HG03135 (cell line): ENCODE results near the gene TAS2R50.
"Not testable (repeated sequence)": the region's sequence is repeated elsewhere in the genome, so short reads cannot be mapped to it uniquely, and the experiment has no call there.

Source experiments
- ATAC-seq: cut with Tn5 transposase; IDR thresholded peaks from one replicate; pipeline ENCODE4 v1.9.1; 2021; ENCODE audit warnings: mild to moderate bottlenecking, moderate library complexity; ENCODE audit not compliant: unreplicated experiment

The TAS2R50 gene, protein sequence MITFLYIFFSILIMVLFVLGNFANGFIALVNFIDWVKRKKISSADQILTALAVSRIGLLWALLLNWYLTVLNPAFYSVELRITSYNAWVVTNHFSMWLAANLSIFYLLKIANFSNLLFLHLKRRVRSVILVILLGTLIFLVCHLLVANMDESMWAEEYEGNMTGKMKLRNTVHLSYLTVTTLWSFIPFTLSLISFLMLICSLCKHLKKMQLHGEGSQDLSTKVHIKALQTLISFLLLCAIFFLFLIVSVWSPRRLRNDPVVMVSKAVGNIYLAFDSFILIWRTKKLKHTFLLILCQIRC

DNA sequence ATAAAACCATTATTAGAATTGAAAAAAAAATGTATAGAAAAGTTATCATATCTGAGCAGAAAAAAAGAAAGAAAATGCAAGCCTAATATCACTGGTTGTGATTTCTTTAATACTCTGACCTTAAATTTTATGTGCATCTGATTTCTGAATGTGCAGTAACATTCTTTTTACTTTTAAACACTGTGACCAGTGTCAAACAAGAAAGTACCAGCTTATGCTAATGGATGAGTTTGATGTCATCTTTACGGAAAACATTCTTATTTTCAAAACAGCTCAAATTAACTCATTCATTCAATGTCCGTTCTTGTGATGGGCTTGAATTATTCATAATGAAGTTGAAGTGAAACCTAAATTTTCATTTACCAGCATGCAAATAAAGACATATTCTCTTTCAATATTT is at the start of gene TAS2R50:
Gene TAS2R50 (minus strand): TSS at position 101 of the 400 bp plus-strand sequence. CDS start 52 bp downstream, at position 49.
- no peak for ATAC-seq

DNA sequence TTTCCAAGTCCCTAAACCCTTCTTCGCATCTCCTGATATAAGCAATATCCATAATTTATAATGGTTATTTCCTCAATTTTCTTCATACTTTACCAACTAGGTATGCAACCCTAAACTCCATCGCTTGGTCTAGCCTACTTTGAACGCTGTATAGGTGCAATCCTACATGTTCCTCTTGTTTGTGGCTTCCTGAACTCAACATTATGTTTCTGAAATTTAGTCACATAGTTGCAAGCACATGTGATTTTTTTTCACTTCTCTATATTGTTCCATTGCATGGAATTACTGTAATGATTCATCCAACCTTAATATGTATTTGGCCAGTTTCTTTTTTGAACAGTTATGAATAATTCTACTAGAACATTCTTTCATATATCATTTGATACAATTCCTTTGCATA is 47.2 kb upstream of the TAS2R50 start:
- ATAC-seq, result not testable (repeated sequence)

DNA sequence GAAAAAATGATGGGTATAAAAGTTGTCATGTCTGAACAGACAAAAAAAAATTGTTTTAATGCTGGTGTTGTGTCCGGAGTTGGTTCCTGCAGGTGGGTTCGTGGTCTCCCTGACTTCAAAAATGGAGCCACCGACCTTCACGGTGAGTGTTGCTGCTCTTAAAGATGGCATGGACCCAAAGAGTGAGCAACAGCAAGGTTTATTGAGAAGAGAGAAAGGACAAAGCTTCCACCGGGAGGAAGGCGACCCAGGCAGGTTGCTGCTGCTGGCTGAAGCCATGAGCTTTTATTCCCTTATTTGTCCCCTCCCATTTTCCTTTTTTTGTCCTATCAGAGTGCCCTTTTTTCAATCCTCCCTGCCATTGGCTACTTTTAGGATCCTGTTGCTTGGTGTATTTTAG is 44.6 kb upstream of the TAS2R50 start, which contains the start of gene TAS2R31:
Gene TAS2R31 (minus strand): TSS at position 101 of the 400 bp plus-strand sequence. CDS start 72 bp downstream, at position 29.
- no peak for ATAC-seq

GRCh38 chr12:11026118-11026517 is 39.4 kb upstream of the TAS2R50 start:
- no peak for ATAC-seq

- no peak for ATAC-seq
Measured at GRCh38 chr12:11023387-11023786, 36.7 kb upstream of the TAS2R50 start.

DNA sequence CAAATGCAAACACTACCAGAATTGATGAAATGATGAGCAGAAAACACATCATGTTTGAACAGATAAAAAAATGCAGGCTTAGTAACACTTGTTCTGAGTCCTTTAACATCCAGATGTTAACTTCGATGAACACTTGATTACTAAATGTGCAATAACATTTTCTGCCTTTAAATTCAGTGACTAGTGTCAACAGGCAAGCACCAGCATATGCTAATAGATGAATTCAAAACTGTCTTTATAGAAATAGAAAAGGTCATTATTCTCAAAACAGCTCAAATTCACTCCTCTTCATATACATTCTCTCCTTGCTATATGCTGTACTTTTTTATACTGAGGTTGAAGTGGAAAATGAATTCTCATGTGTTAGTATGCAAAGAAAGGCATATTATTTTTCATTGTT is 35.8 kb upstream of the TAS2R50 start, which contains the start of gene TAS2R19:
Gene TAS2R19 (minus strand): TSS at position 101 of the 400 bp plus-strand sequence. CDS start 49 bp downstream, at position 52.
- ATAC-seq, result no peak

- no peak for ATAC-seq
Measured at GRCh38 chr12:11016937-11017336, 30.2 kb upstream of the TAS2R50 start.

DNA sequence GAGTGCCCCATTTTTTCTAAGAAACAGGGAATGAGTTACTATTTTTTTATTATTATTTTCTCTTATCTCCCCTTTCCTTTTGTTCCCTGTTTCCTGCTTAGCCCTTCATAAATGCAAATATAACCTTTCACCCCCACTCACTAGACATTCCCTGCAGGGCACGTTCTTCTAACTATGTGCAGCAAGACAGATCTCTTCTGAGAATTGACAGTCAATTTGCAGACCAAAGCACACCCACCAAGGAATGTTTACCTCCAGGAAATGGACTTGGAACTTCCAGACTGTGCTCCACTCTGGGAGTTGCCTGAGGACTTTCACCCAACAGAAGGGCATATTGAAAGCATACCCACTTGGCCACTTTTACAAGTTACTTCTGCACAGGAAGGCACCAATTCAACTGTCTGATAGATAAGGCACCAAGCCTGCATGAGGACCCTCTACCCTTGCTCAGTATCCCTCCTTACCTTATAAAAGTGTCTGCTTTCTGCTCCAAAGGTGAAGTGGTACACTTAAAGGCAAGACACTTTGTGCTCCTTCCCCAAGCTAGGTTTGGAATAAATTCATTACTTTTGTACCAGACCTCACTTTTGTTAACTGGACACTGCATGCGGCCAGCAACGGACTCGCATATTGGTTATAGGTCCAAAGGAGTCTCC is 29.2 kb upstream of the TAS2R50 start:
- no peak for ATAC-seq

DNA sequence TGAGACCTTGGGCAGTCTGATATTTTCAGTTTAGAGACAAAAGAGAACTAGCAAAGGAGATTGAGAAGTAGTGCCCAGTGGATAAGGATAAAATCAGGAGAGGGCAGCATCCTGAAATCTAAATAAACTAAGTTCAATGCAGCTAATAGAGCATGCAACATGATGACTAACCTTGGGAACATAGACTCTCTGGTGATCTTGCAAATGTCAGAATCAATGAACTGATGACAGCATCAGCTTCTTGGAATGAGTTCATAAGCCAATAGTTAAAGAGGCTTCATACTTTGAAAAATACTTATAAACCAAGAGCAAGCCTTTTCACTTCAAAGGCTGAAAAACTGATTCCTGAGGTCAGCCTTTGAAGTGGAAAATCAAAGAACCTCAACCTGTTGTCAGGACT is 27.5 kb upstream of the TAS2R50 start:
- ATAC-seq, result no peak

- no peak for ATAC-seq
Measured at GRCh38 chr12:11007608-11008007, 20.9 kb upstream of the TAS2R50 start.

DNA sequence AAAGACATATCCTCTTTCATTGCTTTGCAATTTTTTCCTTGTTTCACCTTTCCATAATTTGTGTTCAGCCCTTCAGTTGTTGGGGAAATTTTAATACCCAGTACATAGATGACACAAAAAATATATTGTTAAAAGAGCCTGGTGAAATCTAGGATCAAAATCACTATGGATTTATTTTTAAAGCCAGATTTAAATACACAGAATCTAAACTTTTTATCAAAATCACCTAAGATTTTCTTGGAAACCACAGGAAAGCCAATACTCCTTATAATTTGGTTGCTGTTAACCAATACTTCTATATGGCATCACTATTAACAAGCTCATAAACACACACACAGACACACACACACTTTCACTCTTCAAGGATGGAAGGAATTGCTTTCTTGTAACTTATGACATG is 11.5 kb upstream of the TAS2R50 start, which contains the start of gene TAS2R20:
Gene TAS2R20 (minus strand): TSS at position 101 of the 400 bp plus-strand sequence. CDS start 429 bp downstream, outside the sequence.
- ATAC-seq, result no peak

DNA sequence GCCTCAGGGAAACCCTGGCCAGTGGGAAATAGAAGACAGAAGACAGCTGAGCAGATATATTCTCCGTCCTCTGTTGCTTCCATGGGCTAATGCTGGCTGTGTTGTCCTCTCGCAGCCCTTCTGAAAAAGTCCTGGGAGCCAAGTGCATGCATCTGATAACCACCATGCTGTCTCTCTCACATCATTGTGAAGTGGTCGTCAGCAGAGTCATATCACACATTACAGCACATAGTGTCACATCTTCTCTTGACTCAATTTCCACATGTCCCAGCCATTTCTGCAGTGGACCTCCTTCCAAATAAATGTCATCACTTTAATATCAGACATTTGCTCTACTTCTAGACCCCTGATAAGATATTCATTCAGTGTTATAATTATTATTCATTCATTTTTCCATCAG is 7.6 kb upstream of the TAS2R50 start:
- no peak for ATAC-seq

DNA sequence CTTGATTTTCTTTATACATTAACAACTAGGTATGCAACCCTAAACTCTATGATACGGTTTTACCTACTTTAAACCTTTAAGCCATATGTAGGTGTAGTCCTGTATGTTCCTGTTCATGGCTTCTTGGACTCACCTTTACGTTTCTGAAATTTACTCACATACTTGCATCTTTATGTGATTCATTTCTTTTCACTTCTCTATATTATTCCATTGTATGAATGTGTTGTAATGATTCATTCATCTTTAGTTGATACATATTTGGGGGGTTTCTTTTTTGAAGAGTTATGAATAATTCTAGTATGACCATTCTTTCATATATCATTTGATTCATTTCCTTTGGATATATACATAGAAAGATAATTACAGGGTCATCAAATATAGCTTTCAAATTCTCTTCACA is 2.4 kb upstream of the TAS2R50 start:
- no peak for ATAC-seq

DNA sequence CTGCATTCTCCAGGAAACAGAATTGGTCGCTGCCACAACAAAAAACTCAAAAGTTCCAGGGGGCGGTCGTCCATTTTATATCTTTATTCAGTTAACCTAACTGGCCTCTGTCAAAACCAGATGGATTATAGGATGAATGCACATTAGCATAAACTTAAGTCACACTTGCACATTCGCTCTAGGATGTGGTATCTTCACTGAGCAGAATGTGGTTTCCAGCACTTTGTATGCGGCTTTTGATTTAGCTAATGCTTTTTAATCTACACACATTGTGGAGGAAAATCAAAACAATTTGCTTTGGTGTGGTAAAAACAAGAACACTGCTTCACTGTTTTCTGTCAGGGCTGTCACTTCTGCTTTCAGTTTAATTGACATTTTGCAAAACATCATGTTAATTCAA is 4.5 kb downstream of the TAS2R50 start:
- no peak for ATAC-seq

DNA sequence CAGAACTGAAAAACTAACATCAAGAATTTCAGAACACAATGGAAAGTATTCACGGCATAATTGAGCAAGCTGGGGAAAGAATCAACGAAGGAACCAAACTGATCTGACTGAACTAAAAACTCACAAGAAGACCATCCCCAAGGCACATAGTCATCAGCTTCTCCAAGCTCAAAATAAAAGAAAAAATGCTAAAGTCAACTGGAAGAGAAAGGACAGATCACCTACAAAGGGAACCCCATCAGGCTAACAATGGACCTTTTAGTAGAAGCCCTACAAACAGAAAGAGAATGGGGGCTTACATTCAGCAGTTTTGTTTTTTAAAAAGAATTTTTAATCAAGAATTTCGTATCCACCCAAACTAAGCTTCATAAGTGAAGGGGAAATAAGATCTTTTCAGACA is 11.7 kb downstream of the TAS2R50 start:
- no peak for ATAC-seq

DNA sequence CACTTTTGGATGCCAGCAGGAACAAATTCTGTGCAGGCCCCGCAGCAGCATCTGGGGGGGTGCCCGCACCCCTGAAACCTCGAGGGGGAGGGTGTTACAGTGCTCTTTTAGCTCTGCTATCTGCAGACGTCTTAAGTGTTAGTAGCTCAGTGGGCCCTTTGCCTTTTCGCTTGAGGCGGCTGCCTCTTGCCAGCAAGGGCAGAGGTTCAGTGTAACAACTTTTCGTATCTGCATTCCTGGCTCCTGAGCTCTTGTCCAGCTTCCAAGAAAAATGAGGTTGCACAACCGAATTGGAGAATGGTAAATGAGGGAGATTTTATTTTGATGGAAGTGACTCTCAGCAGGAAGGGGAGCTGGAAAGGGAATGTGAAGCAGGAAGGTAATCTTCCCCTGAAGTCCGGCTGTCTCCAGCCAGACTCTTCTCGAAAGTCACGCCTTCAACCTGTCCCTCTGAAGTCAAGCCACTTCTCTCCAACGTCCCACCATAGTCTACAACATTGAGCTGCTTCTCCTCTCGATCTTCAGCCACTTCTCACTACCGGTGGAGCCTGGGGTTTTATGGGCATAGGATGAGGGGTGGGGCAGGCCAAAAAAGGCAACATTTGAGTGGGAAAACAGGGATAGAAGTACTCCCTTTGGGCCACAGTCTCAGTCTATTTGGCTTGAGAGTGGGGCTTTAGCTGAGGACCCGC is 17.8 kb downstream of the TAS2R50 start:
- no peak for ATAC-seq

- ATAC-seq, result no peak
Measured at GRCh38 chr12:10967409-10967808, 19.3 kb downstream of the TAS2R50 start.

DNA sequence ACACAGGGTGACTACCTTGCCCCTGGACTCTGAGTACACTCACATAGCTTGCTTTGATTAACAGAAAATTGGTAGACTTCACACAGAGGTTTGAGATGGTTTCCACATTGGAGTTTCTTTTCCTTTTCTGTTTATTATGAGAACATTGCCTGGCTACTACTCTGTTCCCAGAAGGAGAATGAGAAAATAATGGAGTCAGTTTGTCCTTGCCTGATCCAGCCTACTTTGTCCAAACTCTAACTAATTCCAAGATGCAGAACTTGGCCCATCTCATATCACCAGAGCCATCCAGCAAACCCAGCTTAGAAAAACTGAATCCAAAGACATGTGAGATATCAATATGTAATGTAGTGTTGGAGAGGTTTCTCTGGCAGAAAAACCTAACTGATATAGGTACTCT is 20.4 kb downstream of the TAS2R50 start:
- no peak for ATAC-seq

DNA sequence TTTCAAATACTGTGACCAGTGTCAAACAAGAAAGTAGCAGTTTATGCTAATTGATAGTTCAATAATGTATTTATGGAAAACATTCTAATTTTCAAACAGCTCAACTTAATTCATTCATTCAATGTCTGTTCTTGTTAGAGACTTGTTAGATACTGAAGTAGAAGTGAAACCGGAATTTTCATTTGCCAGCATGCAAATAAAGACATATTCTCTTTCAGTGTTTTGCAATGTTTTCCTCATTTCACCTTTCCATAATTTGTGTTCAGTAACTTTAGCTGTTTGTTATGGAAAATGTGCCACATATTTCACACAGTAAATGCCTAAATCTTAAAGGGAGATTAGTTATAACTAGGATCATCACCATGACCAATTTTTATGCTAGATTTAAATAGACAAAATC is 21.2 kb downstream of the TAS2R50 start:
- no peak for ATAC-seq

DNA sequence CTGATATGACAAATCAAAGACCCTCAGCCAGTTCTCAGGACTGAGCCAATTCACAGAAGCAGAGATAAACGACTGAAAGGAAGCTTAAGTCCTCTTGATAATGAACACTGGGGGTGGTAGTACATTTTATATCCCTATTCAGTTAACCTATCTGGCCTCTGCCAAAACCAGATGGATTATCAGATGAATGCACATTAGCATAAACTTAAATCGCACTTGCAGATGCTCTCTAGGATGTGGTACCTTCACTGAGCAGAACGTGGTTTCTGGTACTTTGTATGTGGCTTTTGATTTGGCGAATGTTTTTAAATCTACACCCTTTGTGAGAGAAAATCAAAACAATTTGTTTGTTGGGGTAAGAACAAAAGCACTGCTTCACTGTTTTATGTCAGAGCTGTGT is 26.5 kb downstream of the TAS2R50 start:
- ATAC-seq, result no peak

- no peak for ATAC-seq
Measured at GRCh38 chr12:10959804-10960203, 26.9 kb downstream of the TAS2R50 start.

GRCh38 chr12:10957741-10958140 is 29.0 kb downstream of the TAS2R50 start:
- ATAC-seq, result no peak
